ENCODE measurements around the gene C17orf58. TPM values are rescaled to one million over a fixed set of nuclear protein-coding genes. Genes with fewer than 3 reads are reported as not detected.
"Not testable (repeated sequence)": the region's sequence is repeated elsewhere in the genome, so short reads cannot be mapped to it uniquely, and the experiment has no call there.

The C17orf58 gene
- total RNA-seq, 4 donors from 2014 or later, result 4.3 to 22.9 (median 9.6) TPM

DNA sequence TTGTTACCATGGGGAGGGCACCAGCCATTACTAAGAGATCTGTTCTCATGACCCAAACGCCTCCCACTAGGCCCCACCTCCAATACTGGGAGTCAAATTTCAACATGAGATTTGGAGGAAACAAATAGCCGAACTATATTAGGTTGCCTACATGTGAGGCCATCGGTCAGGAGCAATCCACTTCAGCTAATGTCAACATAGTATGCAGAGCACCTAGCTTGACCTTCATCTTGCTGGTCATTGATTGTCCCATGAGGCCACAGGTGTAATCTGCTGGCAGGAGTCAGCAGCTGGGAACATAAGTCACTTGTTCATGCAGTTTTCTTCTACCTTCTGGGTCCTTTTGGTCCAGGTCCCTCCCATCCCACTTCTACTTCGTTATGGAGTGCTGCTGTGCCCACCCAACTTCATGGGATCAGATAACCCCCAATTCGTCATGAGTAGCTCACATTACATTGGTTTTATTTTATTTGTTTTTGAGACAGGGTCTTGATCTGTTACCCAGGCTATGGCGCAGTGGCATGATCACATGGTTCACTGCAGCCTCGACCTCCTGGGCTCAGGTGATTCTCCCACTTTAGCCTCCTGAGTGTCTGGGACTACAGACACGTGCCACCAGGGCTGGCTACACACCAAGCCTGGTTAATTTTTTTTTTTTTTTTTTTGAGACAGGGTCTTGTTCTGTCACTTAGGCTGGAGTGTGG is 33.4 kb upstream of the C17orf58 start:
- ATAC-seq (ENCODE audit: low FRiP score) (no peak), DNase-seq (ENCODE audit: low spot score) (no peak)
- TF ChIP-seq, protein P1, sequence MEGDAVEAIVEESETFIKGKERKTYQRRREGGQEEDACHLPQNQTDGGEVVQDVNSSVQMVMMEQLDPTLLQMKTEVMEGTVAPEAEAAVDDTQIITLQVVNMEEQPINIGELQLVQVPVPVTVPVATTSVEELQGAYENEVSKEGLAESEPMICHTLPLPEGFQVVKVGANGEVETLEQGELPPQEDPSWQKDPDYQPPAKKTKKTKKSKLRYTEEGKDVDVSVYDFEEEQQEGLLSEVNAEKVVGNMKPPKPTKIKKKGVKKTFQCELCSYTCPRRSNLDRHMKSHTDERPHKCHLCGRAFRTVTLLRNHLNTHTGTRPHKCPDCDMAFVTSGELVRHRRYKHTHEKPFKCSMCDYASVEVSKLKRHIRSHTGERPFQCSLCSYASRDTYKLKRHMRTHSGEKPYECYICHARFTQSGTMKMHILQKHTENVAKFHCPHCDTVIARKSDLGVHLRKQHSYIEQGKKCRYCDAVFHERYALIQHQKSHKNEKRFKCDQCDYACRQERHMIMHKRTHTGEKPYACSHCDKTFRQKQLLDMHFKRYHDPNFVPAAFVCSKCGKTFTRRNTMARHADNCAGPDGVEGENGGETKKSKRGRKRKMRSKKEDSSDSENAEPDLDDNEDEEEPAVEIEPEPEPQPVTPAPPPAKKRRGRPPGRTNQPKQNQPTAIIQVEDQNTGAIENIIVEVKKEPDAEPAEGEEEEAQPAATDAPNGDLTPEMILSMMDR (IDR thresholded peaks at IDR 0.05), result no peak

DNA sequence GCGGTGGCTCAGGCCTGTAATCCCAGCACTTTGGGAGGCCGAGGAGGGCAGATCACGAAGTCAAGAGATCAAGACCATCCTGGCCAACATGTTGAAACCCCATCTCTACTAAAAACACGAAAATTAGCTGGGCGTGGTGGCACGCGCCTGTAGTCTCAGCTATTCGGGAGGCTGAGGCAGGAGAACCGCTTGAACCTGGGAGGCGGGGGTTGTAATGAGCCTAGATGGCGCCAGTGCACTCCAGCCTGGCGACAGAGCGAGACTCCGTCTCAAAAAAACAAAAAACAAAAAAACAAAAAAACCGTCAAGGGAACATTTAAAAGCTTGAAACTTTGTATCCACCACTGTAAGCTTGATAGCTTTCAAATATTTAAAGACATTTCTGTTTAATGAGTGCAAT is 26.3 kb upstream of the C17orf58 start:
- ATAC-seq (ENCODE audit: low FRiP score); DNase-seq (ENCODE audit: low spot score): not testable (repeated sequence)

DNA sequence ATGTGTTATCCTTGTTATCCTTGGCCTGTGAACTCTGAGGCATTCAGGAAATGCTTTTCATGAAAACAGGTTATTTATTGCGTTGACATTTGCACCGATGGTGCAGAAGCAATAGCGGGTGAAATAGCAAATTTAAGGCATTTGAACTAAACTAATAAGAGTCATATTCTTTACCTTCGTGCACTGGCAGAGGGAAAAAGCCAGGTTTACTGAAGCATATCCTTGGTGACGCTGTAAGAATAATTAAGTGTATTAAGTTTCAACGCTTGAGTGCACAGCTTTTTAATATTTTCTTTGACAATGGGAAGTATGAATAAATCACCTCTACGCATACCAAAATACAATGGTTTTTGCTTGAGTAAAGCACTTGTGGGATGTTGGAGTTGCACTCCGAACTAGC is 25.7 kb upstream of the C17orf58 start:
- ATAC-seq (ENCODE audit: low FRiP score) (no peak), DNase-seq (ENCODE audit: low spot score) (no peak)
- TF ChIP-seq, protein P1 (IDR thresholded peaks at IDR 0.05), result no peak

DNA sequence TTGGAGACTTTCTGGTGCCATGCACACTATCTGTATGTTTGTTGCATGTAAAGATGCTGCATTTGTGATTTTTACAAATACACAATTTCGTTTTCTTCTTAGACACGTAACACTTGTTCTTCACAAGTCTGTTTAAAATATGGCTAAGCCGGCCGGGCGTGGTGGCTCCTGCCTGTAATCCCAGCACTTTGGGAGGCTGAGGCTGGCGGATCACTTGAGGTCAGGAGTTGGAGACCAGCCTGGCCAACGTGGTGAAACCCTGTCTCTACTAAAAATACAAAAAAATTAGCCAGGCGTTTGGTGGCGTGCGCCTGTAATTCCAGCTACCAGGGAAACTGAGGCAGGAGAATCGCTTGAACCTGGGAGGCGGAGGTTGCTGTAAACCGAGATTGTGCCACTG is 24.5 kb upstream of the C17orf58 start:
- ATAC-seq (ENCODE audit: low FRiP score); DNase-seq (ENCODE audit: low spot score): not testable (repeated sequence)

DNA sequence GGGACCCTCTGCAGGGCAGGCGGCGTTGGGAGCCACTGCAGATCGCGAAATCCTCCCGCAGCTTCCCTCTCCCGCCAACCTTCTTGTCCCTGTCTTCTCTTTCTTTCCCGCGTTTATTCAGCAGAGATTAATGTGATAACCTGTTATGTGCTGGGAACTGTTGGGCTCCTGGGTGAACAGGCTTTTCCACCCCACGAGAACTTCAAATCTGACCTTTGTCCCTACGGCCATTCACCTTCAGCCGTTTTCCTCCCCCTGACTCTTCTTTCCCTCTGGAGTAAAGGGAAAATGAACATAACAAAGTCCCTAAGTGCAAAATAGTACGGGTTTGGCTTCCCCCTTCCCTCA is 24.1 kb upstream of the C17orf58 start:
- TF ChIP-seq, protein P1 (IDR thresholded peaks at IDR 0.05), result no peak
- ATAC-seq (ENCODE audit: low FRiP score), result no peak
- DNase-seq (ENCODE audit: low spot score), result no peak

DNA sequence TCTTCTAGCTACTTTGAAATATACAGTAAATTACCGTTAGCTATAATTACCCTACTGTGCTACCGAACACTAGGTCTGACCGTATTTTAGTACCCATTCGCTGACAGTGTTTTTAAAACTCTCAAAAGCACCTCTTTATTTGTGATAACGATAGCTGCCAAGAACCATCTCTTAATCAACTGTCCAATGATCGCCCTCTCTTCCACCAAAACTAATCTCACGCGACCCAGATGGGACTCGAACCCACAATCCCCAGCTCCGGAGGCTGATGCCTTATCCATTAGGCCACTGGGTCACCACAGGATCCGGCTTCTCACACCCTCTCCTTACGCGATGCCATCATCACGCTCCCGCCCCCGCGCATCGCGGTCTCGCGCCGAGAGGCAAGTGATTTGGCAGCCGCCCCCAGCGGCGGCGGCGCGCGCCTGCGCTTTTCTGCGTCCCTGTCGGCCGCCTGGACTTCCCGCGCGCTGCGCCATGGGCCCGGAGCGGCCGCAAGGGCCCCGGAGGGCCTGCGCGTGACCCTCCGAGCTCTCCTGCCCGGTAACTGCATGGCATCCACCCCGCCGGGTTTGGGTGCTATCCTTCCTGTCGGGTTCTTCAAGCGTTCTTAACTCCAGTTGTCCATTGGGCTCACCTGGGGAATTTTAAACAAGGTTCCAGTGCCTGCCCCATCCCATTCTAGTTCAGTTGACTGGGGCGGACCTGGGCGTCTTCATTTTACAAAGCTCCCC is 23.6 kb upstream of the C17orf58 start:
- ATAC-seq (ENCODE audit: low FRiP score), result peak; percentile 97
- TF ChIP-seq, protein P1 (IDR thresholded peaks at IDR 0.05), result peak in 1 of 3 donors; percentile 40
- DNase-seq (ENCODE audit: low spot score), result peak; percentile 95

DNA sequence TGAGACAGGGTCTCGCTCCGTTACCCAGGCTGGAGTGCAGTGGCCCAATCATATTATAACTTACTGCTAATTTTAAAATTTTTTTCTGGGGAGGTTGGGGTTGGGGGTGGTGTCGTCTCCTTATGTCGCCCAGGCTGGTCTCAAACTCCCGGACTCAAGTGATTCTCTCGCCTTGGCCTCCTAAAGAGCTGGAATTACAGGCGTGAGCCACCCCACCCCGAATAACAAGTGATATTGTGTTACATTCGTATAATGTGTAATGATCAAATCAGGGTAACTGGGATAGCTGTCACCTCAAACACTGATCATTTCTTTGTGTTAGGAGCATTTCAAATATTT is 23.0 kb upstream of the C17orf58 start:
- ATAC-seq (ENCODE audit: low FRiP score), result no peak
- DNase-seq (ENCODE audit: low spot score), result no peak
- TF ChIP-seq, protein P1 (IDR thresholded peaks at IDR 0.05), result no peak

DNA sequence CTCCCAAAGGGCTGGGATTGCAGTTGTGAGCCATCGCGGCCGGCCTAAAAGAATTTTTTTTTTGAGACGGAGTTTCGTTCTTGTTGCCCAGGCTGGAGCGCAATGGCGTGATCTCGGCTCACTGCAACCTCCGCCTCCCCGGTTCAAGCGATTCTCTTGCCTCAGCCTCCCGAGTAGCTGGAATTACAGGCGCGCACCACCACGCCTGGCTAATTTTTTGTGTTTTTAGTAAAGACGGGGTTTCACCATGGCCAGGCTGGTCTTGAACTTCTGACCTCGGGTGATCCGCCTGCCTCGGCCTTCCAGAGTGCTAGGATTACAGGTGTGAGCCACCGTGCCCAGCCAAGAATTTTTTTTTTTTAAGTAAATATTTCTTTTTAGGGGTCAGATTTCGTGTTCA is 22.2 kb upstream of the C17orf58 start:
- not testable (repeated sequence) for ATAC-seq (ENCODE audit: low FRiP score)

More for the DNA sequence above, 22.2 kb upstream of the C17orf58 start:
- not testable (repeated sequence) for DNase-seq (ENCODE audit: low spot score)
